Naive thymus-derived CD4-positive, alpha-beta T cell (primary cell): Measurements from ENCODE around the gene MED4. TPM values are rescaled to one million over a fixed set of nuclear protein-coding genes. Genes with fewer than 3 reads are reported as not detected.

Source experiments
- ATAC-seq: fragments of 150-1000 bp; cut with Tn5 transposase; 2 replicates; pipeline ENCODE4 v1.10.0; 2021; ENCODE audit warnings: mild to moderate bottlenecking, moderate library complexity
- CTCF ChIA-PET: fragments of 350-600 bp; sonication (Branson Sonifier 250); formaldehyde crosslinking; loops from one replicate; lab custom pipeline; 2021; ENCODE audit warnings: antibody characterized with exemption; lab: Charles Lee
- POLR2A ChIA-PET: fragments of 350-600 bp; sonication (Branson Sonifier 250); formaldehyde crosslinking; loops from one replicate; lab custom pipeline; 2021; ENCODE audit warnings: antibody characterized with exemption, inconsistent platforms; lab: Charles Lee
- DNase-seq, 9 donors: peaks; one replicate each; pipeline versions ENCODE4 v3.0.0 to v3.0.0-alpha.2; 2020 to 2022; ENCODE audit warnings: mixed read lengths in 1 of 9
- H3K27ac ChIP-seq: one replicate; pipeline ENCODE4 v1.7.0; 2013; ENCODE audit warnings: mild to moderate bottlenecking, low read depth, low read length, moderate library complexity
- H3K27me3 ChIP-seq, 2 donors: one replicate each; pipeline ENCODE4 v1.7.0; 2013; ENCODE audit warnings: low read length in 2 of 2, mild to moderate bottlenecking in 2 of 2, moderate library complexity in 2 of 2; ENCODE audit not compliant: control insufficient read depth in 2 of 2, insufficient read depth in 2 of 2
- H3K36me3 ChIP-seq, 3 experiments: 1 replicate in 2 of 3; 2 replicates in 1 of 3; pipeline ENCODE4 v1.7.0; 2013; ENCODE audit warnings: low read length in 3 of 3, mild to moderate bottlenecking in 3 of 3, moderate library complexity in 1 of 3; ENCODE audit not compliant: insufficient read depth in 3 of 3, control insufficient read depth in 2 of 3
- H3K4me1 ChIP-seq, 2 donors: one replicate each; pipeline ENCODE4 v1.7.0; 2013; ENCODE audit warnings: low read length in 2 of 2, mild to moderate bottlenecking in 2 of 2, moderate library complexity in 1 of 2; ENCODE audit not compliant: control insufficient read depth in 2 of 2, insufficient read depth in 2 of 2
- H3K4me3 ChIP-seq: 2 replicates; pipeline ENCODE4 v1.7.0; 2013; ENCODE audit warnings: mild to moderate bottlenecking, low read length
- H3K9me3 ChIP-seq, 3 experiments: 1 replicate in 2 of 3; 2 replicates in 1 of 3; pipeline ENCODE4 v1.7.0; 2013; ENCODE audit warnings: low read length in 3 of 3; ENCODE audit not compliant: control insufficient read depth in 2 of 3
- H3K27ac Mint-ChIP-seq, 9 donors: one replicate each; pipeline ENCODE4 v1.8.0; 2020 to 2022; ENCODE audit warnings: mixed read lengths in 9 of 9, mild to moderate bottlenecking in 8 of 9, moderate library complexity in 5 of 9, inconsistent platforms in 2 of 9
- H3K27me3 Mint-ChIP-seq, 5 donors: one replicate each; pipeline ENCODE4 v1.8.0; 2021 to 2022; ENCODE audit warnings: mixed read lengths in 5 of 5, mild to moderate bottlenecking in 1 of 5
- H3K36me3 Mint-ChIP-seq, 5 donors: one replicate each; pipeline ENCODE4 v1.8.0; 2020 to 2022; ENCODE audit warnings: mixed read lengths in 5 of 5, mild to moderate bottlenecking in 3 of 5, inconsistent platforms in 1 of 5
- H3K4me1 Mint-ChIP-seq, 7 donors: one replicate each; pipeline ENCODE4 v1.8.0; 2020 to 2022; ENCODE audit warnings: mixed read lengths in 7 of 7, mild to moderate bottlenecking in 3 of 7, inconsistent platforms in 1 of 7
- H3K4me3 Mint-ChIP-seq, 10 donors: one replicate each; pipeline ENCODE4 v1.8.0; 2020 to 2022; ENCODE audit warnings: mild to moderate bottlenecking in 10 of 10, mixed read lengths in 10 of 10, moderate library complexity in 6 of 10, inconsistent platforms in 2 of 10
- H3K9me3 Mint-ChIP-seq, 11 donors: one replicate each; pipeline ENCODE4 v1.8.0; 2020 to 2022; ENCODE audit warnings: mixed read lengths in 11 of 11, mild to moderate bottlenecking in 4 of 11, inconsistent platforms in 1 of 11, moderate library complexity in 1 of 11
- intact Hi-C, 2 donors: fragments of 100-400 bp; cut with micrococcal nuclease; formaldehyde crosslinking; loops; one replicate each; pipeline ENCODE4 v1.15.1; 2023
- polyA plus RNA-seq, 2 donors: library from polyadenylated mRNA; unstranded; fragments of 300-500 nt; fragmentation: Illumina TruSeq; gene quantifications; one replicate each; pipeline ENCODE4 v1.2.3, GENCODE V29; 2021
- total RNA-seq, 6 experiments: library from RNA in 5 of 6; stranded (reverse) in 5 of 6; gene quantifications; 1 replicate in 5 of 6; 2 replicates in 1 of 6; pipeline ENCODE4 v1.2.3 and lab custom pipeline; 2021 to 2026

Gene MED4
- total and polyA plus RNA-seq, 7 experiments from 2014 or later, result 43.4 to 90.0 (median 52.2) TPM

DNA sequence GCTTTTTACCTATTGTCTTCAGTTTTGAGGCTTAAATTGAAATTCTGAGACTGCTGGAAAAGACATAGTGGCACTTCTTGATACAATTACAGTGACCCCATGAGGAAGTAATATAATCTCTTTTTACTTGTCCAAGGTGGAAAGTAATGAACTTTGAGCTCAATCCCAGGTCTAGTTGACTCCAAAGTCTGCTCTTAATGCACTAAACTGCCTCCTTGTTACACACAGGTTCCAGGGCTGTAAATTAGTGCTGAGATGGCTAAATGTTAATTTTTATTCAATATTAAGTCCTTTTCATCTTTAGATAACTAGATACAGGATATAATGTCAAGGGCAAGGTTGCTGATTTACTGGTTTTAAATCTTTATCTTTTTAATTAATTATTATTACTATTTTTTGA, 54.9 kb downstream of the MED4 start:
- no peak overlapping the region for H3K27ac ChIP-seq
- no peaks in the 10 kb centered on the region for H3K27me3 ChIP-seq
- no peaks in the 10 kb centered on the region for H3K27me3 Mint-ChIP-seq
- ATAC-seq, result no peak
- POLR2A ChIA-PET, result interaction anchor here (0.9 to 2.4 kb wide), 2 partner anchors 55 to 489 kb away, joined by 4 to 6 read pairs; partner anchors contain the start of gene MED4
- no peak for DNase-seq
- CTCF ChIA-PET, result interaction anchor here (0.6 to 1.0 kb wide), 2 partner anchors 9 to 55 kb away, joined by 3 read pairs; partner anchors contain the start of gene MED4
- H3K4me1 ChIP-seq, result peaks cover 14 to 18% of the 10 kb centered on the region in 2 donors
- H3K9me3 Mint-ChIP-seq, result no peaks in the 10 kb centered on the region
- peak overlapping the region in 2 of 10 donors; percentile 19 to 82 for H3K4me3 Mint-ChIP-seq
- peaks cover 4 to 19% (median 13%) of the 10 kb centered on the region in 5 donors for H3K36me3 Mint-ChIP-seq
- H3K9me3 ChIP-seq, result no peaks in the 10 kb centered on the region
- H3K36me3 ChIP-seq, result peaks cover 0 to 7% (median 0%) of the 10 kb centered on the region in 3 experiments
- H3K4me3 ChIP-seq, result no peak overlapping the region
- H3K27ac Mint-ChIP-seq, result peak overlapping the region in 5 of 9 donors; percentile 21 to 97 (median 80)
- intact Hi-C loops, result loop anchor here (5.0 kb wide), 1 partner anchor 37 kb away; no protein-coding TSS in a partner anchor
- H3K4me1 Mint-ChIP-seq, result peaks cover 17 to 66% (median 36%) of the 10 kb centered on the region in 7 donors

DNA sequence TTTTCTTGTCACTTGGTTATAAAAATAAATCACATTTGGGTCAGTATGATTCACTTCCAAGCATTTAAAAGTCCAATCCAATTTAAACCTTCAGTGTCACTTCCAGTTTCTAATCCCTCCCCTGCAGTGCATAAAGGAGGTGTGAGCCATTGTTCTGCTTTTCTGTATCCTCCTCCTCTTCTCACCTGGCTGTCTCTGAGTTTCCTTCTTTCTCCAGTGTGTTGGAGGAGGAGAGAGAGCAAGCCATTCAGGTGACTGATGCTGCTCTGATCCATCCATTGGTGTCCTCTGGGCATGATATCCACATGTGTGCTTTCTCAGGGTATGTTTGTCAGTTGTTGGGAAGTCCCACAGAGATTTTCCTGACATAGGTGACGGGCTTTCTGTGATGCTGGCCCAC, 56.1 kb downstream of the MED4 start:
- peaks cover 0 to 2% (median 0%) of the 10 kb centered on the region in 11 donors for H3K9me3 Mint-ChIP-seq

DNA sequence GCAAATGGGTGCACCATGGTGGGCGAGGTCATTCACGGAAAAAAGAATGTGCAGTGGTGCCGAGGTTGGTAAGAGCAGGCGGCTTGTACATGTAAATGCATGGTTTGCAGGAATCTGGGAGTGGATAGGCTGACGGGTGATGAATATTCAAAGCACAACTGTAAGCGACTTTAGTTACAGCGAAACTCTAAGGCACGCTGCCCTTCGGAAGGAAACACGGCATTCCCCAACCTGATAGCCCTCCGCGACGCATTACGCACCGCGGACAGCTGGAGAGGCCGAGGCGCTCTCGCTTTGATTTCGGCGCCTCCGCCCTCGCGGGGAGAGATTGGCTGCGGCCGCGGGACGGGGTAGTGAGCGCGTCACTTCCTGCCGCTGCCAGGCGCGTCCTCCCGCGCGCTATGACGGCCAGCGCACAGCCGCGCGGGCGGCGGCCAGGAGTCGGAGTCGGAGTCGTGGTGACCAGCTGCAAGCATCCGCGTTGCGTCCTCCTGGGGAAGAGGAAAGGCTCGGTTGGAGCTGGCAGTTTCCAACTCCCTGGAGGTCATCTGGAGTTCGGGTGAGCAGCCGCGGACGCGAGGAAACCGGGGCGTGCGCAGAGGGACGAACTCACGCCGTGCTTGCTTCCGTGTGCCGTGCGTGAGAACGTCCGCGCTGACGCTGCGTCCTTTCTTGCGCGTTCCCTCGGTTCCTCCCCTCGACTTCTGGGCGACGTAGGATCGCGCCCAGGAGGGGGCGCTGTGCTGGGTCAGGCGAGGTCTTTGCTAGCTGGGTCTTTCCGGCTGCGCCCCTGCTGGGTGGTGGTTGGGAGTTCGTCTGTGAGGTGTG, 57.3 kb downstream of the MED4 start, which contains the start of gene NUDT15:
NUDT15 (plus strand) TSS at position 381 of the 828 bp plus-strand sequence; CDS start at position 402, 21 bp downstream.
- Mint-ChIP-seq H3K36me3 (peaks cover 4 to 29% (median 20%) of the 10 kb centered on the region in 5 donors), H3K4me3 (peak within 1 kb of the TSS; percentile 82 to 98 (median 95)), H3K9me3 (peaks cover 0 to 7% (median 0%) of the 10 kb centered on the region in 11 donors), H3K27ac (peak within 1 kb of the TSS; percentile 96 to 100 (median 97)), H3K27me3 (no peaks in the 10 kb centered on the region), H3K4me1 (peaks cover 15 to 52% (median 40%) of the 10 kb centered on the region in 7 donors)
- ATAC-seq (peak; percentile 96), DNase-seq (peak; percentile 93 to 98 (median 97))
- no peaks in the 10 kb centered on the region for H3K27me3 ChIP-seq
- ChIA-PET CTCF (interaction anchor here (0.6 to 2.8 kb wide), 7 partner anchors 9 to 545 kb away, joined by 3 to 13 read pairs (median 4); partner anchors contain the start of gene MED4), POLR2A (interaction anchor here (0.6 to 2.2 kb wide), 23 partner anchors 9 to 1406 kb away, joined by 3 to 14 read pairs (median 4); partner anchors contain the start of genes CAB39L, FNDC3A, ITM2B and MED4)
- peak within 1 kb of the TSS; percentile 91 for H3K27ac ChIP-seq
- peaks cover 0 to 7% (median 0%) of the 10 kb centered on the region in 3 experiments for H3K36me3 ChIP-seq
- no peaks in the 10 kb centered on the region for H3K9me3 ChIP-seq
- intact Hi-C loops, result loop anchor here (1.0 to 10.0 kb wide), 19 partner anchors 9 to 1985 kb away; partner anchors contain the start of genes ITM2B (in 2 of the 2), KPNA3 (in 2 of the 2), MED4 (in 2 of the 2) and RB1 (in 2 of the 2)
- H3K4me1 ChIP-seq, result peaks cover 14 to 15% of the 10 kb centered on the region in 2 donors
- H3K4me3 ChIP-seq, result peak within 1 kb of the TSS; percentile 90

More for the DNA sequence above, 56.1 kb downstream of the MED4 start:
- Mint-ChIP-seq H3K27me3 (no peaks in the 10 kb centered on the region), H3K4me3 (peak overlapping the region; percentile 82 to 98 (median 95)), H3K4me1 (peaks cover 16 to 63% (median 41%) of the 10 kb centered on the region in 7 donors), H3K36me3 (peaks cover 4 to 30% (median 20%) of the 10 kb centered on the region in 5 donors), H3K27ac (peak overlapping the region; percentile 92 to 100 (median 97))
- no peaks in the 10 kb centered on the region for H3K27me3 ChIP-seq
- no peaks in the 10 kb centered on the region for H3K9me3 ChIP-seq
- no peak for DNase-seq
- CTCF ChIA-PET, result interaction anchor here (1.0 to 2.8 kb wide), 4 partner anchors 8 to 56 kb away, joined by 3 to 13 read pairs (median 6); partner anchors contain the start of gene MED4
- peak overlapping the region; percentile 90 for H3K4me3 ChIP-seq
- peaks cover 14 to 15% of the 10 kb centered on the region in 2 donors for H3K4me1 ChIP-seq
- H3K27ac ChIP-seq, result peak overlapping the region; percentile 91
- no peak for ATAC-seq
- POLR2A ChIA-PET, result interaction anchor here (0.8 to 2.4 kb wide), 11 partner anchors 8 to 1405 kb away, joined by 3 to 8 read pairs (median 5); partner anchors contain the start of genes CAB39L, FNDC3A, MED4 and RCBTB2
- intact Hi-C loops, result loop anchor here (1.0 to 10.0 kb wide), 15 partner anchors 8 to 1986 kb away; partner anchors contain the start of genes ITM2B (in 2 of the 2), MED4 (in 2 of the 2), CYSLTR2 (in 1 of the 2) and EBPL (in 1 of the 2)
- peaks cover 0 to 7% (median 0%) of the 10 kb centered on the region in 3 experiments for H3K36me3 ChIP-seq

GRCh38 chr13:48029859-48030258, 65.0 kb downstream of the MED4 start:
- DNase-seq (no peak), ATAC-seq (no peak)
- Histone ChIP-seq H3K9me3 (no peaks in the 10 kb centered on the region), H3K36me3 (peaks cover 0 to 6% (median 0%) of the 10 kb centered on the region in 3 experiments), H3K4me3 (no peak overlapping the region), H3K4me1 (no peaks in the 10 kb centered on the region), H3K27ac (no peak overlapping the region), H3K27me3 (no peaks in the 10 kb centered on the region)
- no peak overlapping the region for H3K4me3 Mint-ChIP-seq
- H3K9me3 Mint-ChIP-seq, result peaks cover 0 to 26% (median 0%) of the 10 kb centered on the region in 11 donors
- peaks cover 13 to 52% (median 31%) of the 10 kb centered on the region in 5 donors for H3K36me3 Mint-ChIP-seq
- H3K4me1 Mint-ChIP-seq, result peaks cover 2 to 20% (median 11%) of the 10 kb centered on the region in 7 donors
- no peaks in the 10 kb centered on the region for H3K27me3 Mint-ChIP-seq
- intact Hi-C loops, result loop anchor here (10.0 kb wide), 2 partner anchors 465 to 1465 kb away; partner anchors contain the start of gene PHF11 (in 1 of the 2)
- POLR2A ChIA-PET, result no interaction called here
- H3K27ac Mint-ChIP-seq, result no peak overlapping the region
- CTCF ChIA-PET, result no interaction called here

DNA sequence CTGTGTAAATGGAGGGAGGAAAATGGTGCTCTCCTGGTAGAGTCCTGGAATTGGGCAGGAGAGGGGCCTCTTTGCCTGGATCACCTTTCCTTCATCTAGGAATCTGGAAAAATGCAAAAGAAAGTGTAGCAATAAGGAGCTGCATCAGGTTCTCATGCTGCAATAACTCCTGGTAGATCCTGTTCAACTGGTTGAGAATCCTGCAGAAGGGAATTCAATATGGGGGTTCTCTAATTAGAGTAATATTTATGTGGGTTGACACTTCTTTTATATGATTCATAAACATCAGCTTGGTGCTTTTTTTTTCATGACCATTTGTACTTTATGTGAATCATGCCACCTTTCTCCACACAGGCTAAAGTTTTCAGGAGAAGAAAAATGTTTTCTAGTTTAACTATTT, 66.8 kb downstream of the MED4 start:
- CTCF ChIA-PET, result no interaction called here
- peaks cover 0 to 21% (median 0%) of the 10 kb centered on the region in 11 donors for H3K9me3 Mint-ChIP-seq
- peaks cover 13 to 41% (median 26%) of the 10 kb centered on the region in 5 donors for H3K36me3 Mint-ChIP-seq
- H3K4me3 Mint-ChIP-seq, result no peak overlapping the region
- no peaks in the 10 kb centered on the region for H3K4me1 ChIP-seq
- H3K36me3 ChIP-seq, result peaks cover 0 to 6% (median 0%) of the 10 kb centered on the region in 3 experiments
- ATAC-seq, result no peak
- intact Hi-C loops, result no loop called here
- POLR2A ChIA-PET, result no interaction called here
- no peak overlapping the region for H3K27ac ChIP-seq
- no peak for DNase-seq
- peaks cover 0 to 12% (median 0%) of the 10 kb centered on the region in 7 donors for H3K4me1 Mint-ChIP-seq
- H3K9me3 ChIP-seq, result no peaks in the 10 kb centered on the region
- H3K27me3 ChIP-seq, result no peaks in the 10 kb centered on the region
- H3K4me3 ChIP-seq, result no peak overlapping the region
- H3K27me3 Mint-ChIP-seq, result no peaks in the 10 kb centered on the region
- H3K27ac Mint-ChIP-seq, result no peak overlapping the region
